Keratinocyte (primary cell): Measurements from ENCODE around the gene ZBTB40. TPM values are rescaled to one million over a fixed set of nuclear protein-coding genes. Genes with fewer than 3 reads are reported as not detected.

Source experiments
- DNase-seq: peaks from one replicate; pipeline ENCODE4 v3.0.0-alpha.2; 2011; ENCODE audit warnings: low read depth, missing footprints, low spot score
- FAIRE-seq: peaks from 2 replicates; lab custom pipeline; 2011; peaks lifted over from hg19 to GRCh38; lab: Jason Lieb, UNC
- H2AFZ ChIP-seq: 2 replicates; pipeline ENCODE4 v1.6.0; 2012; ENCODE audit warnings: low read length, control low read depth, inconsistent platforms; ENCODE audit not compliant: control insufficient read depth
- H3K27ac ChIP-seq: 2 replicates; pipeline ENCODE4 v1.5.1; 2011; ENCODE audit warnings: low read length; ENCODE audit not compliant: control insufficient read depth, insufficient read depth
- H3K27me3 ChIP-seq: 3 replicates; pipeline ENCODE4 v1.6.0; 2011; ENCODE audit warnings: low read length; ENCODE audit not compliant: control insufficient read depth, insufficient read depth; ENCODE audit errors: extremely low read depth
- H3K36me3 ChIP-seq, 2 experiments: 2 replicates in 1 of 2; 3 replicates in 1 of 2; pipeline ENCODE4 v1.5.1; 2011; ENCODE audit warnings: low read length in 2 of 2, mild to moderate bottlenecking in 1 of 2; ENCODE audit not compliant: control insufficient read depth in 2 of 2, insufficient read depth in 2 of 2; ENCODE audit errors: extremely low read depth in 1 of 2
- H3K4me1 ChIP-seq: 3 replicates; pipeline ENCODE4 v1.5.1; 2011; ENCODE audit warnings: low read length; ENCODE audit not compliant: control insufficient read depth, insufficient read depth; ENCODE audit errors: extremely low read depth
- H3K4me2 ChIP-seq: 3 replicates; pipeline ENCODE4 v1.6.0; 2011; ENCODE audit warnings: low read depth, low read length; ENCODE audit not compliant: control insufficient read depth, insufficient read depth; ENCODE audit errors: extremely low read depth
- H3K4me3 ChIP-seq, 3 experiments: fragments of 200-600 bp in 1 of 3; sonication (generic) in 1 of 3; 2 replicates in 2 of 3; 3 replicates in 1 of 3; pipeline ENCODE4 v1.5.1; 2011 to 2016; ENCODE audit warnings: low read length in 3 of 3, mild to moderate bottlenecking in 3 of 3, control low read depth in 2 of 3, inconsistent platforms in 1 of 3, low read depth in 1 of 3, mixed read lengths in 1 of 3, mixed run types in 1 of 3, moderate library complexity in 1 of 3; ENCODE audit not compliant: control insufficient read depth in 2 of 3, insufficient read depth in 2 of 3; ENCODE audit errors: extremely low read depth in 1 of 3
- H3K79me2 ChIP-seq: 2 replicates; pipeline ENCODE4 v1.6.0; 2012; ENCODE audit warnings: low read length; ENCODE audit not compliant: control insufficient read depth, insufficient read depth
- H3K9ac ChIP-seq: 3 replicates; pipeline ENCODE4 v1.6.0; 2011; ENCODE audit warnings: low read length; ENCODE audit not compliant: control insufficient read depth, insufficient read depth; ENCODE audit errors: extremely low read depth
- H3K9me1 ChIP-seq: 3 replicates; pipeline ENCODE4 v1.6.0; 2011; ENCODE audit warnings: low read length; ENCODE audit not compliant: control insufficient read depth, insufficient read depth; ENCODE audit errors: extremely low read depth
- H3K9me3 ChIP-seq: 2 replicates; pipeline ENCODE4 v1.5.1; 2012; ENCODE audit warnings: low read depth, low read length; ENCODE audit not compliant: control insufficient read depth
- H4K20me1 ChIP-seq: 3 replicates; pipeline ENCODE4 v1.6.0; 2011; ENCODE audit warnings: low read length; ENCODE audit not compliant: control insufficient read depth, insufficient read depth; ENCODE audit errors: extremely low read depth
- EZH2 ChIP-seq: IDR thresholded peaks from one replicate; pipeline ENCODE4 v1.6.1; 2012; ENCODE audit warnings: inconsistent platforms, mild to moderate bottlenecking, low read length, moderate library complexity
- dilution Hi-C: fragments of 300-500 bp; cut with MboI; formaldehyde crosslinking; loops from one replicate; pipeline ENCODE4 v1.7.0; 2020; ENCODE audit warnings: low sequenced_read_pairs; ENCODE audit not compliant: extremely low pct_ligation_motif_present
- polyA plus RNA-seq, 5 experiments: library from polyadenylated mRNA; depleted of rRNA in 3 of 5; stranded (reverse) in 3 of 5; stranded (forward) in 1 of 5; unstranded in 1 of 5; fragments of >200 nt; gene quantifications; 1 replicate in 1 of 5; 2 replicates in 3 of 5; 3 replicates in 1 of 5; pipeline versions ENCODE4 v1.2.1 to v1.2.3, GENCODE V29; 2011 to 2012; ENCODE audit warnings: missing spikeins in 2 of 5, low read depth in 1 of 5, low replicate concordance in 1 of 5
- TF ChIP-seq, protein P1 (sequence below), 3 experiments: IDR thresholded peaks in 1 of 3; conservative IDR thresholded peaks in 1 of 3; optimal IDR thresholded peaks in 1 of 3; 2 replicates in 2 of 3; 3 replicates in 1 of 3; pipeline versions ENCODE3 to v1.5.1; 2011; ENCODE audit warnings: low read length in 3 of 3, mild to moderate bottlenecking in 3 of 3, moderate library complexity in 2 of 3, control low read depth in 1 of 3, inconsistent platforms in 1 of 3; ENCODE audit not compliant: insufficient read depth in 2 of 3; ENCODE audit errors: extremely low read depth in 1 of 3

The ZBTB40 gene
- polyA plus RNA-seq, 1 donor (not counting 4 experiments of a cell fraction or from before 2014, with no cell fraction given), result 5.0 TPM

DNA sequence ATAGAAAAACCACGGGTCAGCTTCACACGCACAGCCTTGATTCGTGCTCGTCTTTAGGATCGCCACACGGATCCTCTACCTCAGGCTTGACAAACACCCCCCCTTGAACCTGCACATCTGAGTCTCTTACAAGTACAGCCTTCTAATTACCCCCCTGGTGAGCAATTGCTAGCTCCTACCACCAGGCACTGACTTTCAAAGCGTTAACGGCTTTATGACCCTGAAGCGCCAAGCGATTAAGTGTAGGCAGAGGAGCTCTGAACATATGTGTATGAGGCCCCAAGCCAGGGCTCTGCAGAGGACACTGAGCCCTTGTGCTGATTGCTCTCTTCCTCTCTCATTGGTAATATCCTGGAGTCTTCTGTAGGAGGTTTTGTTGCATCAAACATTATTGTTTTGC lies 55.9 kb downstream of the ZBTB40 start:
- no peaks in the 10 kb centered on the region for H3K27me3 ChIP-seq
- dilution Hi-C loops, result no loop called here
- H3K27ac ChIP-seq, result no peak overlapping the region
- H3K4me2 ChIP-seq, result no peak overlapping the region
- no peaks in the 10 kb centered on the region for H3K79me2 ChIP-seq
- H3K4me1 ChIP-seq, result peaks cover 8% of the 10 kb centered on the region
- no peak overlapping the region for H2AFZ ChIP-seq
- no peaks in the 10 kb centered on the region for H3K9me1 ChIP-seq
- no peak overlapping the region for H3K4me3 ChIP-seq
- DNase-seq (no peak), FAIRE-seq (no peak)
- peaks cover 19 to 26% of the 10 kb centered on the region in 2 experiments for H3K36me3 ChIP-seq
- no peak overlapping the region for H3K9ac ChIP-seq
- TF ChIP-seq, protein P1, sequence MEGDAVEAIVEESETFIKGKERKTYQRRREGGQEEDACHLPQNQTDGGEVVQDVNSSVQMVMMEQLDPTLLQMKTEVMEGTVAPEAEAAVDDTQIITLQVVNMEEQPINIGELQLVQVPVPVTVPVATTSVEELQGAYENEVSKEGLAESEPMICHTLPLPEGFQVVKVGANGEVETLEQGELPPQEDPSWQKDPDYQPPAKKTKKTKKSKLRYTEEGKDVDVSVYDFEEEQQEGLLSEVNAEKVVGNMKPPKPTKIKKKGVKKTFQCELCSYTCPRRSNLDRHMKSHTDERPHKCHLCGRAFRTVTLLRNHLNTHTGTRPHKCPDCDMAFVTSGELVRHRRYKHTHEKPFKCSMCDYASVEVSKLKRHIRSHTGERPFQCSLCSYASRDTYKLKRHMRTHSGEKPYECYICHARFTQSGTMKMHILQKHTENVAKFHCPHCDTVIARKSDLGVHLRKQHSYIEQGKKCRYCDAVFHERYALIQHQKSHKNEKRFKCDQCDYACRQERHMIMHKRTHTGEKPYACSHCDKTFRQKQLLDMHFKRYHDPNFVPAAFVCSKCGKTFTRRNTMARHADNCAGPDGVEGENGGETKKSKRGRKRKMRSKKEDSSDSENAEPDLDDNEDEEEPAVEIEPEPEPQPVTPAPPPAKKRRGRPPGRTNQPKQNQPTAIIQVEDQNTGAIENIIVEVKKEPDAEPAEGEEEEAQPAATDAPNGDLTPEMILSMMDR (optimal IDR thresholded peaks at IDR 0.05 in 1 of 3, IDR thresholded peaks at IDR 0.05 in 1 of 3, conservative IDR thresholded peaks at IDR 0.05 in 1 of 3; ENCODE audit: extremely low read depth in 1 of 3, insufficient read depth in 2 of 3, low read length in 3 of 3), result no peak
- no peak for TF ChIP-seq EZH2
- H4K20me1 ChIP-seq, result no peaks in the 10 kb centered on the region
- no peaks in the 10 kb centered on the region for H3K9me3 ChIP-seq

DNA sequence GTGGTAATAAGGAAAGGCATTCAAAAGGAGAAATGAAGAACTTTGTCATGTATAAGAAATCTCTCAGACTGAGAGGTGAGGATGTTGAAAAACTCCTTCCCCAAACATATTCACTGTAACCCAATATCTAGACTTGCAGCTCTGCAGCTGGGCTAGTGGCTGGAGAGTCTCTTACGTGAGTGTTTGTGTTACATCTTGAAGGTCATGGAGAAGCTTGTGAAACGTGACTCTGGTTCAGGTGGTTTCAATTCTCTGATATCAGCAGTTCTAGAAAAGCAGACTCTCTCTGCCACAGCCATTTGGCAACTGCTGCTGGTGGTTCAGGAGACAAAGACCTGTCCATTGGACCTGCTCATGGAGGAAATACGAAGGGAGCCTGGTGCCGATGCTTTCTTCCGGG lies 56.7 kb downstream of the ZBTB40 start:
- no peaks in the 10 kb centered on the region for H4K20me1 ChIP-seq
- no peak overlapping the region for H3K9ac ChIP-seq
- FAIRE-seq (no peak), DNase-seq (no peak)
- no peaks in the 10 kb centered on the region for H3K79me2 ChIP-seq
- TF ChIP-seq, protein P1 (optimal IDR thresholded peaks at IDR 0.05 in 1 of 3, IDR thresholded peaks at IDR 0.05 in 1 of 3, conservative IDR thresholded peaks at IDR 0.05 in 1 of 3; ENCODE audit: extremely low read depth in 1 of 3, insufficient read depth in 2 of 3, low read length in 3 of 3), result no peak
- TF ChIP-seq EZH2, result no peak
- no peak overlapping the region for H3K4me3 ChIP-seq
- H3K4me1 ChIP-seq, result peaks cover 6% of the 10 kb centered on the region
- no peak overlapping the region for H2AFZ ChIP-seq
- dilution Hi-C loops, result no loop called here
- H3K9me1 ChIP-seq, result no peaks in the 10 kb centered on the region
- no peaks in the 10 kb centered on the region for H3K27me3 ChIP-seq
- no peaks in the 10 kb centered on the region for H3K9me3 ChIP-seq
- H3K4me2 ChIP-seq, result no peak overlapping the region
- H3K36me3 ChIP-seq, result peaks cover 22 to 26% of the 10 kb centered on the region in 2 experiments
- no peak overlapping the region for H3K27ac ChIP-seq
